NCI-H748 (cell line): ENCODE results near the gene TPSAB1.
A peak's percentile ranks its signal among the peaks of the same experiment; 100 is the strongest.
"Not testable (repeated sequence)": the region's sequence is repeated elsewhere in the genome, so short reads cannot be mapped to it uniquely, and the experiment has no call there.

Source experiments
- DNase-seq: peaks from one replicate; lab custom pipeline; 2025; ENCODE audit not compliant: unreplicated experiment; lab: John Stamatoyannopoulos, UW

TPSAB1 gene

DNA sequence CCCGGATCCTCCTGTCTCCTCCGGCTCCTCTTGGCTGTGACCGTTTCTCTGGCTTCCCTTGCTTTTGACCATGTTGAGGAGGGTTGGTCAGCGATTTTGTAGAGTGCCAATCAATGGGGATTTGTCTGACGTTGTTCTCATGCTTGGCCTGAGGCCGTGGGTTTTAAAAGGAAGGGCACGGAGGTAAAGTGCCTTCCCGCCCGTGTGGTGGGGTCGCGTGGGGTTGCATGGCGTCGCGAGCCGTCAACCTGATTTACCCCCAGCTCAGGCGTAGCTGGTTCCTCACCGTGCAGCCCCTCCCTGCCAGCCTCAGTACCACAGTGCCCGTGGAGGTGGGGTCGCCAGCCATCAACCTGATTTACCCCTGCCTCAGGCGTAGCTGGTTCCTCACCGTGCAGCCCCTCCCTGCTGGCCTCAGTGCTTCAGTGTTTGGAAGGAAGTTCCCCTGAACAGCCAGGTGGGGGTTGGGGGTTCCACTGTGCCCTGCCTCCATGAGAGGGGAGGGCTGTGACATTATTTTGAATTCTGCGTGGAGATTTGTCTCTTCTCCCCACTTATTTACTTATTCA is 5.0 kb downstream of the TPSAB1 start:
- no peak for DNase-seq

DNA sequence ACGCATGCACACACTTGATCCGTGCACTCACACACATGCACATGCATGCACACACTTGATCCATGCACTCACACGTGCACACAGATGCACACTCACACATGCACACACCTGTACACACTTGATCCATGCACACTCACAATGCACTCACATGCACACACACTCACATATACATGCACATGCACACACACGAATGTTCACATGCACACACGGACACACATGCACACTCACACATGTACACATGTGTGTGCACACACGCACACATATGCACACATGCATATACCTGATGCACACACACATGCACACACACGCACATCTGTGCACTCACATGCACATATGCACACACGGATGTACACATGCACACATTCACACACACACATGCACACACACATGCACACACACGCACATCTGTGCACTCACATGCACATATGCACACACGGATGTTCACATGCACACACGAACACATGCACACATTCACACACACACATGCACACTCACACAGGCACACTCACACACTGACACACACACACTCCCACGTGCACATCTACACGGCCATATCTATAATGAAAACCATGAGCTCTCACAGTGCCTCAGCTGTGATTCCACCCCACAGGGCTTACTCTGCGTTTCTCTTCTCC is 7.5 kb downstream of the TPSAB1 start:
- DNase-seq = not testable (repeated sequence)

DNA sequence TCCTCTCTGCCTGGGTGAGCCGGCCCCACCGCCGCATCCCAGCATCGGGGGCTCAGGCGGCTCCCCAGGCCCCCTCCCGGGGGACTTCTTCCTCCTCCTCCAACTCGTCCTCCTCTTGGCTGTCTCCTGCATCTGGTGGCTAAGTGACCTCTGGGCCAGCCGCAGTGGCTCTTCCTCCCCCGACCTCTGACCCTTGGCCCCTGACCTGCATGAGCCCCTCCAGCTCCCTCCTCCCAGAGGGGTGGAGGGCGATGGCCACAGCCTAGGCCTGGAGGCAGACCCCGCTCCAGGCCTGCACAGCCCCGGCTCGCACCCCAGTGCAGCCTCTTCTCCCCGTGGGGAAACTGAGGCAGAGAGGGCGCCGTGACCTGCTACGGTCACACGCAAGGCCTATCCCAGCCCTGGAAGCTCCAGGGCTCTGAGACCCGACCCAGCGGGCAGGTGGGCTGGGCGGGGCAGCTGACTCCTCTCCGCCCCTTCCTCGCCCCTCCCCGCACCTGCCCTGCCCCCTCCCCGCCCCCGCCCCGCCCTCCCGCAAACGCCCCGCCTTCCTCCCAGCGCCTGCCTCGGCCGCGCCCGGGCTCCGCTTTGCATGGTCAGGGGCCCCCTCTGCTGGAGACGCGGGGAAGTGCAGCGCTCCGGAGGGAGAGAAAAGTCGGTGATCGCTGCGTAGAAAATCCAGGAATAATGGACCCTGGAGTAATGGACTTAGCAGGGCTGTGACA is 8.7 kb downstream of the TPSAB1 start:
- not testable (repeated sequence) for DNase-seq

DNA sequence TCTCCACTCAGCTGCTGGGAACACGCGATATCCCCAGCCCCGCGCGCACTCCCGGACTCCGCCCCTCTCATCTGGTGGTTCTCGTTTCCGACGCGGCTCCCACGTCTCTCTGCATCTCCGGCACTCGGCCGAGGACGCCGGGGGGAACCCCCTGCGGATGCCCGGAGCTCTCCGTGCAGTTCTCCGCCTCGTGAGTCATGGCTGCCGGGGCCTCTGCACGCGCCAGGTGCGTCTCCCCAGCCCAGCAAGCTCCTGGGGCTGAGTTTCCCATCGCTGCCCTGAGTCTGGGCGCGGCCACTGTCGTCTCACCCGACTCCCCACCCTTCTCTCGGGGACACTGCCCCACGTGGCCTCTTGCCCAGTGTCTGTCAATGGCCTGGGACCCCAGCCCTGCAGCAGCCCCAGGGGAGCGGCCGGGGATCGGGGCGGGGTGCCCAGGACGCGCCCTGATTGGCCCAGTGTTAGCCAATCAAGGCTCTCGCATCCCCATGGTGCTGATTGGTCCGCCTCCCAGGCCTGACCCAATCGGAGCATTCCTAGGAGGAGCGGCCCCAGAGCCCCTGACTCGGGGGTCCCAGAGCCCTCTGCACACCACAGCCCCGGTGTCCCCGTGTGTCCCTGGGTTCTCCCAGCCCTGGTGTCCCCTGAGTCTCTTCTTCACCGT is 13.3 kb downstream of the TPSAB1 start:
- not testable (repeated sequence) for DNase-seq

DNA sequence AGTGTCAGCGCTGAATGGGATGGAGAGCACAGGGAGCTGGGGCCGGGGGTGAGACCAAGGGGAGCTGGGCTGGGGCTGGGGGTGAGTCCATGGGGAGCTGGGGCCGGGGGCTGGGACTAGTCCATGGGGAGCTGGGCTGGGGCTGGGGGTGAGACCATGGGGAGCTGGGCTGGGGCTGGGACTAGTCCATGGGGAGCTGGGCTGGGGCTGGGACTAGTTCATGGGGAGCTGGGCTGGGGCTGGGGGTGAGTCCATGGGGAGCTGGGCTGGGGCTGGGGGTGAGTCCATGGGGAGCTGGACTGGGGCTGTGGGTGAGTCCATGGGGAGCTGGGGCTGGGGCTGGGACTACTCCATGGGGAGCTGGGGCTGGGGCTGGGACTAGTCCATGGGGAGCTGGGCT is 14.3 kb downstream of the TPSAB1 start:
- not testable (repeated sequence) for DNase-seq

DNA sequence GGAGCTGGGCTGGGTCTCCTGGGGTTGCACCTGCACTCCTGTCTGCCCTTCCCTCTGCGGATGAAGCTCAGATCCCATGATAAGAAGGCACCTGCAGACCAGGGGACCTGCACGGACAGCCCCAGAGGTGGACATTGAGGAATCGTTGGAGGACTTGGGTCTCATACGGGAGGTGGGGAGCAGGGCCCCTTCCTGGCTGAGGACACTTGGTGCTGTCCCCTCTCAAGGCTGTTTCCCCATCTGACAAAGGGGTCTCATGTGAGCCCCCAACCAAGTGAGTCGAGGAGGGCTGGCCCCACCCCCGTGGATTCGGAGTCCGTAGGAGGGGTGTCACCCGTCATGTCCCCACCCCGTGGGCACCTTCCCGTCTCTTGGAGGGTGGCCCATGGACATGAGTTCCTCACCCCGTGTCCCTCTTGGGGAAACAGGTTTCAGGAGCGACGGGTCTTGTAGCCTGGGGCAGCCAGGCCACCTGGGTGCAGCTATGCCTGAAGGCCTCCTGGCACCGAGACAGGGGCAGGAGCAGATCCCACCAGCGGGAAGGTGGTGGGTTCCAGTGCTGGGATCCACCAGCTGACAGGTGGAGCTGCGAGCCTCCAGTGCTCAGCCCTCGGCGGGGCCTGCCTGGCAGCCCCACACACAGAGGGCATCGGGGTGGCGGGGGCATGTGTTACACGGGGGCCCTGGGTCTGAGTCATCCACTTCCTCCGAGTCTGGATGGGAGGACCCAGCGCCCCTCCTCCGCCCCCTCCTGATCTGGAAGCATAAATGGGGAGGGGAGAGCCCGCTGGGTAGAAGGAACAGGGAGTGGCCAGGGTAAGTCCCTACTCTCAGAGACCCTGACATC is 15.0 kb downstream of the TPSAB1 start, which contains the start of gene TPSD1:
TSS of gene TPSD1 (plus strand) at position 794 of the 847 bp plus-strand sequence. CDS start 212 bp downstream, outside the sequence.
- not testable (repeated sequence) for DNase-seq

- DNase-seq = not testable (repeated sequence)
Observed at GRCh38 chr16:1256296-1256873, 15.9 kb downstream of the TPSAB1 start.

- DNase-seq = no peak
Observed at GRCh38 chr16:1256874-1257322, 16.4 kb downstream of the TPSAB1 start.

DNA sequence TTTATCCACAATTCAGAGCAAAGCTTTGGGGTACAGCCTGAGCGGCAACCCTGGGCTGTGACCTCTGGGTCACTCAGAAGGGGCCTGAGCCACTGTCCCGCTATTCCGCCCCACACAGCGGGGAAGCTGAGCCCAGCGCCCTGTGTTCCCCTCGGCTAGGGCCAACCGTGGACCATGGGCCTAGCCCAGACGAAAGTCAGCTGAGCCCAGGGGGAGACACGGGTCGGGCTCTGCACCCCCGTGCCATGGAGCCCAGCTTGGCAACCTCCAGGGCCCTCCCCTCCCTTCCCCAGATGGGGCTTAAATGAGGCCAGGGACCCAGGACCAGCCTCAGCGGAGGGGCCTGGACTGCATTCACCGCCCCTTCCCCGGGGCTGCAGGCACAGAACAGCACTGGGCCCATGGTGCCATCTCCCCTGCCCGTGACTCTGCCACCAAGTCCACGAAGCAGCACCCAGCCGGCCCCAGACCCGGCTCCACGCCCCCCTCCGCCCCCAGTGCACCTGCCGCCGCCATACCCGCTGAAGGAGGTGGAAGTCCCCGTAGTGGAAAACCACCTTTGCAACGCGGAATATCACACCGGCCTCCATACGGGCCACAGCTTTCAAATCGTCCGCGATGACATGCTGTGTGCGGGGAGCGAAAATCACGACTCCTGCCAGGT is 17.2 kb downstream of the TPSAB1 start:
- peak; percentile 16 for DNase-seq

- DNase-seq = peak; percentile 20
Observed at GRCh38 chr16:1258225-1258600, 17.7 kb downstream of the TPSAB1 start.

DNA sequence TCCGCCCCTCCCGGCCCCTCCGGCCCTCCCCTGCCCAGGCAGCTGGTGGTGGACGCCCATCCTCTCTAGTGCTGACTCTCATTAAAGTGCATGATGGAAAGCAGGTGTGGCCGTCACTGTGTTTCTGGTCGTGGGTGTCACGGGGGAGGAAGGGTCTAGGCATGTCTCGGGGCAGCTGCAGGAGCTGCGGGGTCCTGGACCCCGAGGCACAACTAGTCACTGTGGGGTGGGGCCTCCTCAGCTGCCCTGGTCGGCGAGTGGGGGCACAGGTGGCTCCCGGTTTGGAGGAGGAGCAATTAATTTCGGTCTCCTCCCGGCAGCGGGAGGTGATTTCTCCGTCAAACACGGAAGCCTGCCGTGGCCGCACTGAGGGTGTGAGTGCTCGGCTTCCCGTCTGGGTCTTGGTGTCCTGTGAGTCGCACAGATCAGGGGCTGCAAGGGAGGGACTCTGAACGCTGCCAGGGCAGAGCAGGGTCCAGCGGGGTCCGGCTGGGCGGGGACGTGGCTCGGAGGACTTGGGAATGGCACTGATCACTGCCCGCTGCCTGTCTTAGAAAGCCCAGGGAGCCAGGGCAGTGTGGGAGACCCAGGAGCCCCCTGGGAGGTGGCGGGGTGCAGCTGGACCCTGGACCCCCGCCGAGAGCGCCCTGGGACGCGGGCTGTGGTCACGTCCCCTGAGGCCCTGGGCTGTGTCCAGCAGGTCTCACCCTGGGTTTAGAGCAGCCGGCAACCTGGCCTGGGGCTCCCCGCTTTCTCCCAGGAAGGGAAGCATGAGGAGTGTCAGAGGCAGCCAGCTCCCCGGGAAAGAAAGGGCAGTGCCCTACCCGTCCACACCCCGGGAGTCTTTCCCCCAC is 18.6 kb downstream of the TPSAB1 start:
- peak; percentile 77 for DNase-seq

GRCh38 chr16:1259760-1260068 is 19.2 kb downstream of the TPSAB1 start:
- DNase-seq = no peak

DNA sequence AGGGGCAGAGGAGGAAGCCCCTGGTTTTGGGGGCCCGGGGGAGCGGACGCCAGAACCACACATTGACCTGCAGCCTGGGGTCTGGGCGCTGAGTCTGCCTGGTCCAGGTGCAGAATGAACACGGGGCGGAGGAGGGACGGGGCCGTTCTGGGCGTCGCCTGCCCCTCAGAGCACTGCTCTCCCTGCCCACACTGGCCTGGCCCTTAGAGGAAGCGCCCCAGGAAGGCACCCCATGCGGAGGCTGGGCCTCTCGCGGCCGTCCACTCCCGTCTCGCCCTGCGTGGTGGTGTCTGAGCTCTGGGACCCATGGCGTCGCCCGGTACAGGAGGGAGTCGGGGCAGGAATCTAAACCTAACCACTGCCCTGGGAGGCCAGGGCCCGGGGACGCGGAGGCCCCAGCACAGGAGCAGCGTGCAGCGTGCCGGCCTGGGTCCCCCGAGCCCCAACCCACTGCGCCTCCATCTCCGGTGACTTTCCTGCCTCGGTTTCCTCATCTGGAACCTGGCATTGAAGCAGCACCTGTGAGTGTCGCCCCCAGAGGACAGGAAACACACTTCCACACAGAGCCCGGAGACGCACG is 19.7 kb downstream of the TPSAB1 start:
- DNase-seq = no peak

DNA sequence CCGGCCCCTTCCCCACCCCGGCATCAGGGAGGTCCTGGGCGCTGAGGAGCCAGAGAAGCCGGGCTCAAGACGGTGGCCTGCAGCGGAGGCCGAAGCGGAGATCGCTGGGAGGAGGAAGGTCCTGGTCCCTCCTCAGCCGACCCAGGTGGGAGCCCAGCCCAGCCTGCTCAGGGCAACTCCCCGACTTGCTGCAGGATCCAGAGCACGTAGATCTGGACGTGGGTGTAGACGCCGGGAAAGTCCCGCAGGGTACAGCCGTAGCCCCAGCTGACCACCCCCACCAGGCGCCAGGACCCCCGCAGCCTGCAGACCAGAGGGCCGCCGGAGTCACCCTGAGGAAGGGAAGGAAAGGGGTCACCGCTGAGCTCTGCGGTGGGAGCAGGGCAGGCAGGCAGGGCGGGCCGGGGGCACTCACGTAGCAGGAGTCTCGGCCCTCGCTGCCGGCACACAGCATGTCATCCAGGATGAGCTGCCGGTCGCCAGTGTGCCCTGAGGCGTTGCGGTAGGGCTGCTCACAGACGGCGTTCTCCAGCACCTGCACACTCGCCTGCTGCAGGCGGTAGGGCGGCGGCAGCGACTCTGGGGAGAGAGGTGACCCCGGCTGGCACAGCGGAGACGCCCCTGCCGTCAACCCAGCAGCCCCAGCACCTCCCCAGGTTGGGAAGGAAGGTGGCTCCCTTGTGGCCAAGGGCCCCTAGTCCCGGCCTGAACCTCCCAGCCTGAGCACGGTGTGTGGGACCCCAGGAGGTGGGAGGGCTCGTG is 20.8 kb downstream of the TPSAB1 start:
- peak; percentile 19 for DNase-seq

GRCh38 chr16:1262210-1262845 is 21.8 kb downstream of the TPSAB1 start:
- DNase-seq = no peak

DNA sequence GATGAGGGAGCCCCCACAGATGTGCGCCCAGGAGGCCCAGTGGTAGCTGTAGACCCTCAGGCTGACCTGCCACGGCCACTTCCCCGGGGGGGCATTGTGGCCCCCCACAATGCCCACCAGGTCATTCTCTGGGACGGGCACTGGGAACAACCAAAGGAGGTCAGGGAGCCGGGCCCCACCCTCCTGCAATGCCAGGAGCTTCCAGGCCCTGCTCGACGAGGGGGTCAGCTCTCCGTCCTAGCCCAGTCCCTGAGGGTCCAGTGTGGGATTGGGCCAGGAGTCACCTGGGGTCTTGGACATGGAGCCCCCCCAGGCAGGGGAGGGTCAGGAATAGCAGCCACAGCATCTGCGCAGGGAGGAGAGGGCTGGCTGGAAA is 22.3 kb downstream of the TPSAB1 start:
- no peak for DNase-seq

GRCh38 chr16:1263591-1264344 is 23.3 kb downstream of the TPSAB1 start:
- no peak for DNase-seq
